Sigmoid colon (tissue), 7 donors: ENCODE data around the gene MTCL1. TPM values are rescaled to one million over a fixed set of nuclear protein-coding genes. Genes with fewer than 3 reads are reported as not detected.

Experiments
- DNase-seq: peaks from one replicate; pipeline ENCODE4 v3.0.0-alpha.2; 2019
- H3K27ac ChIP-seq, 4 donors: fragments of 200-600 bp; sonication (generic); one replicate each; pipeline ENCODE4 v1.5.1; 2016 to 2019; ENCODE audit warnings: mild to moderate bottlenecking in 1 of 4
- H3K27me3 ChIP-seq, 3 donors: fragments of 200-600 bp; sonication (generic); one replicate each; pipeline ENCODE4 v1.5.1; 2019; ENCODE audit warnings: mild to moderate bottlenecking in 1 of 3
- H3K36me3 ChIP-seq, 4 donors: fragments of 200-600 bp; sonication (generic); one replicate each; pipeline ENCODE4 v1.5.1; 2016 to 2019
- H3K4me1 ChIP-seq, 4 donors: fragments of 200-600 bp; sonication (generic); one replicate each; pipeline ENCODE4 v1.5.1; 2017 to 2019
- H3K4me3 ChIP-seq, 4 donors: fragments of 200-600 bp; sonication (generic); one replicate each; pipeline ENCODE4 v1.5.1; 2017 to 2019; ENCODE audit warnings: mild to moderate bottlenecking in 2 of 4, moderate library complexity in 1 of 4
- H3K9me3 ChIP-seq, 4 donors: fragments of 200-600 bp in 3 of 4; sonication (generic) in 3 of 4; one replicate each; pipeline versions ENCODE4 v1.5.1 to v1.6.1; 2013 to 2019
- CTCF ChIP-seq, 4 experiments: fragments of 450-650 bp in 3 of 4; fragments of 200-600 bp in 1 of 4; IDR thresholded peaks; one replicate each; pipeline ENCODE4 v1.5.1; 2016 to 2019; ENCODE audit warnings: antibody characterized with exemption in 4 of 4, mild to moderate bottlenecking in 3 of 4, moderate library complexity in 2 of 4
- EP300 ChIP-seq, 4 donors: sonication (generic); formaldehyde crosslinking; IDR thresholded peaks; one replicate each; pipeline ENCODE4 v1.6.1; 2017; ENCODE audit warnings: antibody characterized with exemption in 4 of 4
- POLR2A ChIP-seq, 2 donors: fragments of 450-650 bp; IDR thresholded peaks; one replicate each; pipeline ENCODE4 v1.6.1; 2016; ENCODE audit warnings: antibody characterized with exemption in 2 of 2, mild to moderate bottlenecking in 2 of 2, moderate library complexity in 2 of 2
- POLR2AphosphoS5 ChIP-seq, 4 donors: sonication (generic); formaldehyde crosslinking; IDR thresholded peaks; one replicate each; pipeline ENCODE4 v1.6.1; 2017; ENCODE audit warnings: antibody characterized with exemption in 4 of 4
- WGBS, 2 donors: extraction: QIAGEN DNeasy Blood & Tissue Kit; methylation state at CpG; one replicate each; pipeline ENCODE4 v1.1.7; 2013; 5-methylcytosine and 5-hydroxymethylcytosine counted together
- intact Hi-C: fragments of 100-400 bp; cut with DNase I; formaldehyde crosslinking; loops from one replicate; pipeline ENCODE4 v1.15.1; 2023
- polyA plus RNA-seq, 3 donors: library from polyadenylated mRNA; stranded (reverse); fragments of 200-250 nt; gene quantifications; one replicate each; pipeline ENCODE4 v1.2.3, GENCODE V29; 2013
- total RNA-seq, 4 donors: library from RNA; depleted of rRNA; stranded (reverse); fragments of >200 nt; gene quantifications; one replicate each; pipeline ENCODE4 v1.1.0, GENCODE V29; 2016
- donor health status: healthy with polysubstance abuse.
- donor health status: Bipolar disorder and iron deficiency.
- donor health status: healthy.

The MTCL1 gene
- total and polyA plus RNA-seq, 7 donors = 0.69 to 133 (median 58.5) TPM

GRCh38 chr18:8658858-8659485 is 46.4 kb upstream of the MTCL1 start:
- Histone ChIP-seq H3K4me3 (no peak overlapping the region), H3K9me3 (no peaks in the 10 kb centered on the region), H3K4me1 (no peaks in the 10 kb centered on the region), H3K36me3 (no peaks in the 10 kb centered on the region), H3K27ac (no peak overlapping the region), H3K27me3 (no peaks in the 10 kb centered on the region)
- 94% methylated on average over 31 of the region's 31 CpGs for WGBS, 2 donors
- no peak for DNase-seq
- no peak for TF ChIP-seq EP300 (IDR thresholded peaks at IDR 0.05)
- TF ChIP-seq POLR2A (IDR thresholded peaks at IDR 0.05) = no peak
- TF ChIP-seq CTCF (IDR thresholded peaks at IDR 0.05) = no peak
- TF ChIP-seq POLR2AphosphoS5 (IDR thresholded peaks at IDR 0.05) = no peak
- intact Hi-C loops = loop anchor here (5.0 kb wide), 1 partner anchor 398 kb away; no protein-coding TSS in a partner anchor

- Histone ChIP-seq H3K9me3 (no peaks in the 10 kb centered on the region), H3K4me3 (no peak overlapping the region), H3K27ac (no peak overlapping the region), H3K36me3 (no peaks in the 10 kb centered on the region), H3K4me1 (no peaks in the 10 kb centered on the region), H3K27me3 (no peaks in the 10 kb centered on the region)
- intact Hi-C loops = loop anchor here (5.0 kb wide), 1 partner anchor 398 kb away; no protein-coding TSS in a partner anchor
- WGBS, 2 donors = 95 to 96% methylated on average over 36 of the region's 36 CpGs
- TF ChIP-seq POLR2A (IDR thresholded peaks at IDR 0.05) = no peak
- TF ChIP-seq POLR2AphosphoS5 (IDR thresholded peaks at IDR 0.05) = no peak
- DNase-seq = no peak
Measured at GRCh38 chr18:8659609-8660242, 45.6 kb upstream of the MTCL1 start.

GRCh38 chr18:8660316-8660715 is 45.0 kb upstream of the MTCL1 start:
- Histone ChIP-seq H3K36me3 (no peaks in the 10 kb centered on the region), H3K9me3 (no peaks in the 10 kb centered on the region), H3K27me3 (no peaks in the 10 kb centered on the region), H3K27ac (no peak overlapping the region), H3K4me3 (no peak overlapping the region), H3K4me1 (no peaks in the 10 kb centered on the region)
- intact Hi-C loops = no loop called here
- 92 to 93% methylated on average over 5 of the region's 5 CpGs for WGBS, 2 donors
- DNase-seq = no peak
- TF ChIP-seq EP300 (IDR thresholded peaks at IDR 0.05) (no peak), POLR2A (IDR thresholded peaks at IDR 0.05) (no peak), CTCF (IDR thresholded peaks at IDR 0.05) (no peak), POLR2AphosphoS5 (IDR thresholded peaks at IDR 0.05) (no peak)

- DNase-seq = no peak
- H3K27me3 ChIP-seq = no peaks in the 10 kb centered on the region
- H3K4me1 ChIP-seq = no peaks in the 10 kb centered on the region
- intact Hi-C loops = no loop called here
- H3K36me3 ChIP-seq = no peaks in the 10 kb centered on the region
- WGBS, 2 donors = 15 to 45% methylated on average over 18 of the region's 18 CpGs
- no peak overlapping the region for H3K4me3 ChIP-seq
- no peaks in the 10 kb centered on the region for H3K9me3 ChIP-seq
- H3K27ac ChIP-seq = no peak overlapping the region
- TF ChIP-seq POLR2A (IDR thresholded peaks at IDR 0.05) = no peak
- TF ChIP-seq EP300 (IDR thresholded peaks at IDR 0.05) = no peak
- TF ChIP-seq POLR2AphosphoS5 (IDR thresholded peaks at IDR 0.05) = no peak
- no peak for TF ChIP-seq CTCF (IDR thresholded peaks at IDR 0.05)
Measured at GRCh38 chr18:8661754-8662559, 43.4 kb upstream of the MTCL1 start.
